ENCODE results near the gene LMF1.
A peak's percentile ranks its signal among the peaks of the same experiment; 100 is the strongest.

LMF1 gene

DNA sequence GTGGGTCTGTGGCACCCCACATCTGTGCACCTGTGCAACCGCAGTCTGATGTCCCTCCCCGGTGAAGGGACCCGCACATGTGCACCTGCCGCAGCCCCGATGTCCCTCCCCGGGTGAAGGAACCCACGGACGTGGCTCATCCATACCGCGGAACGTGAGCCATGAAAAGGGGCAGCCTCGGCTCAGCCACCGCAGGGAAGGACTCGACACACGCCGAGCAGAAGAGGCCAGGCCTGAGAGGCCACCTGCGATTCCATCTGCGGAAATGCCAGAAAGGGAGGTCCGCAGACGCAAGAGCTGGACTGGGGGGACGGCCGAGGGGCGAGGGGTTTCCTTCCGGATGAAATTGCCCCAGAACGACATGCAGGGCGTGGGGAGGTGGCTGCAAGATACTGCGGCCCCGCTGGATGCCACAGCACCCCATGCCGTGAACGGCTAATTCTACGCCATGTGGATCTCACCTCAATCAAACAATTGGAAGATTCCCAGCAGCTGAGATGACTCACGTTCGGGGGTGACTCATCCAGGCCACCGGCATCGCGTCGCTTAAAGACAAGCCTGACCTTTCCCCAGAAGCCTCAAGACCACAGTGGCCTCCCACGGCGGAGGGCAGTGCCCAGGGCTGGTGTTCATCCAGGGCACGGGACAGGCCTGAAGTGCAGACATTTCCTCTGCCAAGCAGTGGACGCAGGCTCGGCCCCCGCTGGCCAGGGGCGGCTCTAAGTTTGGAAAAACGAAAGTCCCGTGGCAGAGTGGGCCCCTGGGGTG, 31.8 kb upstream of the LMF1 start:
- DNase-seq: peak; percentile 44

DNA sequence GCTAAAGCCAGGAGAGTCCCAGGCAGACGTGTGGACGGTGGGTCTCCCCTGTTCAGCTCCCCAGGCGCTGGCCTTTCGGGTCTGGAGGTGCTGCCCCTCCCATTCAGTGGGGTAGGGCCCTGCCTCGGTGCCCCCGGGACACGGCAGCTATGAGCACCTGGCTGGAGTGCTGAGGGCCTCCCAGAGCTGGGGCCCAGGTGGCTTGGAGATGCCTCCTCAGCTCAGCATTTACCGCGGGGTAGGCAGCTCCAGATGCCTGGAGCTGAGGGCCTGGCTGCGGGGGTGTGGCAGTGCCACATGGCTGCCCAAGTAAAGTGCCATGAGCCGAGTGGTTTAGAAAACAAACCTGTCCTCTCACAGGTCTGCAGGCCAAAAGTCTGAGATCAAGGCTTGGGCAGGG, 30.3 kb upstream of the LMF1 start:
- DNase-seq: no peak

DNA sequence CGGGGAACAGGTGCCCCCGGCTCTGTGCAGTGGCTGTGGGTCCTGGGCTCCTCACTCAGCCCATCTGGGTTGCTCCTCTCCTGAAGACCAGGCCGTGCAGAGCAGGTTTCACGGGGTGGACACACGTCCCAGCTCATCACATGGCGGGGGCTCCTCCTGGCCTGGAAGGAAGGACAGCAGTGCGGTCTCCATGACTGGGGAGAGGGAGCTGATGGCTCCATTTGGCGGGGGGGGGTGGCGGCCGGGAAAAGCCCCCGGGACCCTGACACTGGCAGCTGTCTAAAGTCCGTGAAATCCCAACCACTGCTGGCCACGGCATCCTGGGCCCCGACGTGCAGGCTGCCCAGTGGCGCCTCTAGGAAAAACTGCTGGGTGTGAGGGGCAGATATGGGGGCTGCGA, 29.8 kb upstream of the LMF1 start:
- DNase-seq: no peak

DNA sequence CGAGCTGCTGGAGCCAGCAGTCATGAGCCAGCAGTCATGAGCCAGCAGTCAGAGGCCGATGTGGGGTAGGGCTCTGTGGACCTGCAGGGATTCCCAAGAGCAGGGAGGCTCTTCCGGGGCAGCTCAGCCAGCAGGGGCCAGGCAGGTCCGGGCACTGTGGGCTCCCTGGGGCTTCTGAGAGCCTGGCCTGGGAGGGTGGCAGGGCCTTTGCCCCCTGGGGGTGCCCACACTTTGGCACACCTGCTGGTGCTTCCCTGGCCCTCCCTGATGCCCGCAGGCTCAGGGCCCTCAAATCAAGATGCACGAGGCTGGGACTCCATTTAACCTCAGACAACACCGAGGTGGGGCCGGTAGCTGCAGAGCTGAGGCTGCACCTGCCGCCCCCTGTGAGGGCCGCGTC, 28.9 kb upstream of the LMF1 start:
- DNase-seq: no peak

DNA sequence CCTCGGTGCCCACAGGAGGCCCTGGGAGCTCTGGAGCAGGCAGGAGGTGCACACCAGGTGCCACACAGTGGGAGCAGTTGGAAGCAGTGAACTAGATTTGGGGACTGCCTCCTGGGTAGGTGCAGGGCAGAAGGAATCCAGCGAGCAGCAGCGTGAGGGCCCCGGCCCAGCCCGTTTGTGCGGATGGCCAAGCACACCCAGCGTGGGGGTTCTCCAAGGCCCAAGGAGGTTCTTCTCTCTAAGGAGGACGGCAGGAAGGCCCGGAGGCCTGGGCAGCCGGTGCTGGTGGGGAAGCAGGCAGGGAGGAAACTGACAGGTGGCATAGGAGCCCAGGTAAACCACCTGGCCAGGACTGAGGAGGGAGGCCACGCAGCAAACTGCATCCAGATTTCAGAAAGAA, 27.8 kb upstream of the LMF1 start:
- no peak for DNase-seq

DNA sequence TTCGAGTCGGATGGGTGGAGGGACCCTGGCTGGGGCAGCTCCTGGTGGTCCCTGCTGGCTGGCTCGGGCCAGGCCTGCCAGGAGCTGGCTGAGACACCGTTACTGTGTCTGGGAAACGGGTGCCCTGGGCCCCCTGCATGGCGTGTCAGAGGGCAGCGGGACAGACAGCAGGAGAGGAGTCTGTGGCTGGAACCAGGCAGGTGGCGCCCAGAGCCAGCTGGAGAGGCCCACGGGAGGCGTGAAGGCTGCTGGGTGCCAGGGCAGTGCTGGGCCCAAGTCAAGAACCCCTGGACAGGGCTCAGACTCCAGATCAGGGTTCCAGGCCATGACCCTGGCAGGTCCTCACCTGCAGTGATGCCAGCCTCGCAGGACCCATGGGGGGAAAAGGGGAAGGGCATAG, 27.4 kb upstream of the LMF1 start:
- no peak for DNase-seq

DNA sequence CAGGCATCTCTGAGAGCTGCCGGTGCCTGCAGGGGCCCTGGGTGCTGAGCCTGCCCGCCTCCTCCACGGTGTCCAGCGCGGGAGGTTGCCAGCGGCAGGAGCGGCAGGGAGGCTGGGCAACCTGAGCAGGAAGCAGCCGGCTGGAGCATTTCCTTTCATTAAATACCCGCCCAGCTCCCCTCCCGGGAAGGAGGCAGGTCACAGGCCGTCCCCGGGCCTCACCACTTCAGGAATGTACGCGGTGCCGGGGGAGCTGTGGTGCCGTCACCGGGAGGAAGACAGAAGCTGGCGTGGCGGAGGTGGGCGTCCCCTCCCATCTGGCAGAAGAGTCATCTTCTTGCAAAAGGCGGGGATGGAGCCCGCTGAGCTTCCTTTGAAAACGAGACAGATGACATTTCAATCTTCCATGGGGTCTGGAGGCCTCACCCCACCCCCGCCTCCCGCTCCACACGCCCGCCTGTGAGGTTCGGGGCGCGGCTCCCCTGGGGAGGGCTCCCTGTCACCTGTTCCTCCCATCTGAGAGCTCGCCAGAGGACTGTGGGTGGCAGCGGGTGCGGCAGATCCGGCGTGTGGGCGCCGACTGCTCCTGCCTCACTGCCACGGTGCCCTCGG, 26.8 kb upstream of the LMF1 start:
- peak; percentile 62 for DNase-seq

DNA sequence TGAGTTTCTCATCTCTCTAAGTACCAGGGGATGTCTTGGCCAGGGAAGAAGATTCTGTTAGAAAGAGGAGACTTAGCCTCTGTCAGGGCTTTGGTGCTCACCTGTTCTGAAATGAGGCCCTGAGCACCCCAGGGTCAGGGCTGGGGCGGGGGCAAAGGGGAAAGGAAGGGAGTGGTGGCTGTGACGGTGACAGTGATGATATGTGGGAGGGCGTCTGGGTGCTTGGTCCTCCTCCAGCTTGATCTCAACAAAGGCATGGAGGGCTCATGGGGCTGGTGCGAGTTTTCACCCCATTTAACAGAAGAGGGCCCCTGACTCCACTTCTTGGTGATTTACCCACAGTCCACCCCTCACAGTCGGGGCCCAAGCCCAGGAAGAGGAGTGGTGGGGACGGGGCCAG, 25.9 kb upstream of the LMF1 start:
- DNase-seq: peak; percentile 47

DNA sequence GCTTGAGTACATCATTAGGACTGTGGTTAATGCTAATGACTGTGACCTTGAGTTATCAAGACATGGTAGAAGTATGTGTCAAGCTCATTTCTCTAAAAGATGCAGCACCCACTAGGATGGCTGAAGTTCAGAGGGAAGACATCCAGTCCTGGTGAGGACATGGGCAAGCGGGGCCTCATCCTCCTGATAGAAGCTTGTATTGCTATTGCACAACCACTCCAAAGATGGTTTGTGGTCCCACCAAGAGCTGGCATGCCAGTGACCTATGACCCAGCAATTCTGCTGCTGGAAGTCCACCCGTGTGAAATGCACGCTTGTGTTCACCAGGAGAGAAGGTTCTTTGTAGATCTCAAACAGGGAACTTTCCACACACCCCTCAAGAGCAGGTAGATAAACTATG, 25.0 kb upstream of the LMF1 start:
- DNase-seq: no peak

DNA sequence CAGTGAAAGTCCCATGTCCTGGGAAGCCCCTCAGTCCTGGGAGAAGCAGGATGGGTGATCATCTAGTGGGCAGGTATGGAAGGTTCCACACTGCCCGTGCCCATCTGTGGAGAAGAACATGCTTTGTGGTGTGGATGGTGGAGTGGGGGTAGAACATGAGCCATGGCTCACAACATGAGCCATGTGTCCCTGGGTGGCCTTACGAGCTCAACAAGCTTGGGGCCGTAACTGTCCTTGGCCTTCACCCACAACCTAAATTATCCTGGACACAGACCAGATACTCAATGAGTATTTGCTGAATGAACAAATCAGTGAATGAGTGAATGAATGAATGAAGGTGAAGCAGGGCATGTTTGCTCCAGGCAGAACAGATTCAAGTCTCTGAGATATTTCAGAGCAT, 24.3 kb upstream of the LMF1 start:
- DNase-seq: no peak

DNA sequence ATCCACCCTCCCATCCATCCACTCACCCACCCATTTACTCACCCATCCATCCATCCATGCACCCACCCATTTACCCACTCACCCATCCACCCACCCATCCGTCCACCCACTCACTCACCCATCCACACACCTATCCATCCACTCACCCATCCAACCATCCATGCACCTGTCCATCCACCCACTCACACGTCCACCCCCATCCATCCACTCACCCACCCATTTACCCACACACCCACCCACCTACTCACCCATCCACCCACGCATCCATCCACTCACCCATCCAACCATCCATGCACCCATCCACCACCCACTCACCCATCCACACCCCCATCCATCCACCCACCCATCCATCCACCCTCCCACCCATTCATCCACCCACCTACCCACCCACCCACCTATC, 22.9 kb upstream of the LMF1 start:
- no peak for DNase-seq

DNA sequence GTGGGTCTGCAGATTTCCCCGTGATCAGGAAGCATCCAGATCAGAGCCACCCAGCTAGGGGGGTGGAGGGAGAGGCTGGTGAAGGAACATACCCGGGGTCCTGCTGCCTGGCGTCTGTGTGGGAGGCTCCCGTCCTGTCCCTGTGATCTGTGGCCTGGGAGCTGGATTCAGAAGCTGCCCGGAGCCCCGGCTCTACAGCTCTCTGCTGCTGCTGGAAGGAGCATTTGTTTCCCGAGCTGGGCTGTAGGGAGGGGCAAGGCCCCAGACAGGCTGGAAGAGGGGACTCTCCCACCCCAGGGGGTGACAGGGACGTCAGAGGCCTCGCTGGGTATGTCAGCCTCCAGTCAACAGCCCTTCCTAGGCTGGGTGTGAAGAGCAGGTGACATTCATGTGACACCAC, 21.0 kb upstream of the LMF1 start:
- DNase-seq: no peak

DNA sequence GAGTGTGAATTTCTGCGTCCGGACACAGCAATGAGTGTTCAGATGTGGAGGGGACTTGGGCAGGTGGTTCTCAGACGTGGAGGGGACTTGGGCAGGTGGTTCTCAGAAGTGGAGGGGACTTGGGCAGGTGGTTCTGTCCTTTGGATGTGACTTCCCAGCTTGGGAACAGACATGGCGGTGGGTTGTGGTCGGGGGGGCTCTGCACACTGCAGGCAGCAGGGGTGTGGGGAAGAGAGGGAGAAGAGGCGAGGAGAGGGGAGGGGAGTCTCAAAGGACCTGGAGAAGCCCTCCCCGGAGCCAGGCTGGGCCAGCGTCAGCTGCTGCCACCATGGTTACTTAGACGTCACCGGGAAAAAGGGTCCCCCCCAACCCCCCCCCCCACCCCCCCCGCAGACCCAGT, 20.6 kb upstream of the LMF1 start:
- no peak for DNase-seq

DNA sequence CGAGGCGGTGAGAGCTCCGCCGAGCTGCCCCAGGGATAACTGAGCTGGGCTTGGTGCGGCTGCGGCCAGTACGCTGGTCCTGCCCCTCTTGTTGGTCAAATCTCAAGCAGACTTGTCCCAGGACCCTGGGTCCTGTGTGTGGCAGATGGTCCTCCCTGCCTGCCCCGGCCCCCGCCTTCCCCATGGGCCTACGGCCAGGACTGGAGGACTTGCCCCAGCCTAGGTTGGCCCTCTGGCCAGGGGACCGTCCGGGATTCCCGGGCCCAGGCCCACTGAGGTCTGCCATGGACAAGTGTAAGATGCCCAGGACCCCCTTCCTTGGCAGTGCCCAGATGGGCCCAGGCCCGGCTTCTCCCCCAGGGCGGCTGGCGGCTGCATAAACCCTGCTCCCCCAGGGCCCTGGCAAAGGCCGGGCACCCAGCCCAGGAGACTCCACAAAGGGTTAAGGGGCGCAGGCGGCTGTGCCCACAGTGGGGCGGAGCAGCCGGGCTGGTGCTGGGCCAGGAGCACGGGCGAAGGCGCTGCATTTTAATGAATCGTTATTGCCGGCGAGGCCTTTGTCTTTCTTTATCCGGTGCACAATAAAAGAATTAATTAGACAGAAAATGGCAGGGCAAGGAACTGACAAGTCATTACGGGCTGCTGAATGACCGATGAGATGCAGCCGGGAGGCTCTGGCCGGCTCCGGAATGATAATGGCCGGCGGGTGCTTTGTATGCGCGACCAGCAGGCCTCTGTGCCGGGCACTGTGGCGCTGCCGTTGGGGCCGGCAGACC, 19.9 kb upstream of the LMF1 start:
- no peak for DNase-seq

DNA sequence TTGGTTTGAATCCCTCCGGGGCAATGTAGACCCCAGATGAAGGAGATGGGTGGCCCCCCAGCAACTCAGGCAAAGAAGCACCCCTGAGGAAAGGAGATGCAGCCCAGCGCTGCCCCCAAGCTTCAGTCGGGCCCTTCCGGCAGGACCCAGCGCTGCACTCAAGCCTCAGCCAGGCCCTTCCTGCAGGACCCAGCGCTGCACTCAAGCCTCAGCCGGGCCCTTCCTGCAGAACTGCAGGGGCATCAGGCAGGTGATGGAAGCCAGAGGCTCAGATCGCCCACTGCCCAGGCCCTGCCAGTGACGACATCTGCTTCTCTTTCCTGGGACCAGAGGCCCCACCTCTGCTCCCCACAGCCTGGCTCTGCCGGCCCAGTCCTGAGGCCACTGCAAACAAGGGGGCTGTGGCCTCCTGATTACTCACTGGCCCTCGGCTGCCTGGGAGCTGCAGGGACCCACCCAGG, 18.6 kb upstream of the LMF1 start:
- no peak for DNase-seq

DNA sequence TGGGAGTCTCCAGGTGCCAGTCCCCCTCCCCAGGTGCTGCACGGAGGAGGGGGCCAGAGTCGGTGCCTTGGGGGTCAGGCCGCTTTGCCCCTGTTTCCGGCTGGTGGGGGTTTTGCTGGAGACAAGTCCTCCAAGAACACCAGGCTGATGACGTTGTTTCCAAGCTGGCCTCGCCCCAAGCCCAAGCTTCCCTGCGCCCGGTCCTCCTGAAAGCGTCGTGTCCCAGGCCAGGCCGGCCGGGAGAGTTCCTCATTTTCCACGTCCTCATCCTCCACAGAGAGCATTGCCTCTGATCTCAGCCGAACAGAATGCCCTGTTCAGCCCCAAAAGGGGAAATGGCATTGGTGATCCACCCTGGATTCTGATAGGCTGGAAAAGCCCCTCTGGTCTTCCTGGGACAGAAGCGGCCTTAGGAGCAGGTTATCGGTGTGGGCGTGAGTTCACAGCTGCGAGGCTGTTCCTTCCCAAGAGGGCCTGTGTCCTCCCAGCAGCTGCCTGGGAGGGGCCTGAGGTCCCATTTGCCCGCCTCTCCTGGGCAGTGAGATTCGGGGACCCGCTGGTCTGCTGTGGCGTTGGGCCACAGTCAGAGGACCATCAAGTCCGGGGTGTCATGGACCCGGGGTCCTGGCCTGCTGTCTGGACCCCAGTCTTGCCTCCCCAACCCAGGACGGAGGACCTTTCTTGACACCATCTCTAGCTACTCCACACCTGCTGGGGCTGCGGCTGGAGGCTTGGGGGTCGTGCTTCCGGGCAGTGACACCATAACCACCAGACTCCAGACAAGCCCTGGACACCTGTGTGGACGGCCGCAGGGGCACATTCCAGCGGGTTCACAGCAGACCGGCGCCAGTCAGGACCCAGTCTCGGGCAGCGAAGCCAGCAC, 17.9 kb upstream of the LMF1 start:
- DNase-seq: no peak

DNA sequence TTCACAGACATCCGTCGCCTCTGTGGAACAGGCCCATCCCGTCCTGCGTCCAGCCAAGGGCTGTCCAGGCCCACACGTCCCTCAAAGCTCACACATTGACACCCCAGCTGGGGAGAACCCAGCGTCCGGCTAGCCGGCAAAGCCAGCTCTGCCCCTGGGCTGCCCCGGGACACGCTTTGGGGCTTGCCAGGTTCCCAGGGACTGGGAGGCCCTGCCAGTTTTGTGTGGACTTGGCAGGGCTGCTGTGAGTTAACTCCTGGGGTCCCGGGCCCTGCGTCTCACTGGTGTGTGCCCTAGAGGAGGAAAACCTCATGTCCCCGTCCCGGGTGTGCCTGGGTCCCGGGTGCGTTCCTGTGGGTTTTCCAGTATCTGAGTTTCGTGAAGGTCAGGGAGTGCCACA, 17.1 kb upstream of the LMF1 start:
- no peak for DNase-seq

DNA sequence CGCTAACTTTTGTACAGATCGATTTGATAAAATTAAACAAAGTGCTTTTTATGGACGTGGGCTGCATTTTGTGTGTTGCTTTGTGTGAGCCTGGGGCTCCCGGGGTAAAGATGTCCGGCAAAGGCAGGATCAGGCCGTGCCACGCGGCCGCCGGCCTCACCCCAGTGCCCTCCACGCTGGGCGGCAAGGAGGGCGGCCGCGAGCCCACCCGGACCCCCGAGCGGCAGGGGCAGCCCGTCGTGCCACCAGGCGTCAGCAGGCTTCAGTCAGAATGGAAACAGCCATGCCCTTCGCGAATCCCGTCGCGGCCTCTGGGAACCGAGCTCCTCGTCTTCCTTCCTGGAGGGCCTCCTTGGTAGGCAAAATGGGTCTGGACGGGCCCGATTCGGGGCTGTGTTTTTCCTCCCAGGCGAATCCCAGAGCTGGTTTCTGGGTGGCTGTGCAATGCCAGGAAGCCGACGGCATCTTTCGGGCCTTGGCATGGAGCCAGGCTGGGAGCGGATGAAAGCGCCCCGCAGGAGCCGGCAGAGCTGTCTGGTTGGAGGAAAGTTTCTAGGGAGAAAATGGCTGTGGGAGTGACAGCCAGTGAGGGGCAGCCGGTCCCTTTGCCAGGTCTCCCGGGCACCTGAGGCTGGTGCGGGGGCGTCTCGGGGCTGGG, 16.3 kb upstream of the LMF1 start:
- no peak for DNase-seq

DNA sequence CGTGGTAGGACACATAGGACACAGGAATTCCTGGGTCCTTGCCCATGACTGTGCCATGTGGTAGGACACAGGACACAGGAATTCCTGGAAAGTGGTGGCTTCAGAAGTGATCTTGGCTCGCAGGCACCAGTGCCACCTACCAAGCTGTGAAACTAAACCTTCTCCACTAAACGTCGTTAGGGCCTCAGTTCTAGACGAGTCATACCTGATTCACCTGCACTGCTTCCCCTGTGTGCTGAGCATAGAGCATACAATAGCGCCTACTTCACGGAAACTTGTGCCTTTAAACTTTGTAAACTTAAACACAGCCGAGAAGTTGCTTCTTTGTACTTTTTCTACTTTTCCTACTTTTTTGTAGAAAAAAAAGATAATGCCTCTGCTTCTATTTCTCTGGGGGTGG, 15.6 kb upstream of the LMF1 start:
- DNase-seq: no peak

DNA sequence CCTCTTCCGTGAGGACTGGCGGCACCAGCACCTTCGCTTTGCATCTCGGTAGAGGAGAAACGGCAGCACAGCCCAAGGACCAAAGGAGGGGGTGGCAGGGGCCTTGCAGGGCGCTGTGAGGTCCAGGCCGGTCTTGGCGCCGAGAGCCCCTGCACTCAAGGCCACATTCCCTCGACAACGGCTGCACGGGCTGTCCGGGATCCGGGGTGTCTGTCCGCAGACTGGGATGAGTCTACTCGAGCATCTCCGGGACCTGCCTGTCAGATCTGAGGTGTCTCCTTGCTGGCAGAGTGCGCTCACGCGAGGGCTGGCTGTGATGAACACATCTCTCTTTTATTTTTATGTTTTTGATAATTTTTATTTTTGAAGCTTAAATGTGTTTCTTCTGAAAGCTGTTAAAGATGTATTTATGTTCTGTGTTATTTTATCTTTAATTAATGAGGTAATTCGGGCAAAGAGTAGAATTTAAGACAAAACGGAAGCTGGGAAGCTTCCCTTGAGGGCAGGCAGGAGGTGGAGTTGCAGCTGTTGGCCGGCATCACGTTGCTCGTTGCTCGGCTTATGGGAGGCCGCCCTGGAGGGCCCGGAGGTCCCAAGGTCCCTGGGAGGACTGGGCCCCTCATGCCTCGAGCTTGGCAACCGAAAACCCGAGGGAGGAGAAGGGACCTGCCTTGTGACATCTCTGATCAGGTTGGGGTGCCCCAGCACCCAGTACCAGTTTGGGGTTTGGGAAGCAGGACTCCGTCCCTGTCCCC, 15.0 kb upstream of the LMF1 start:
- DNase-seq: no peak

DNA sequence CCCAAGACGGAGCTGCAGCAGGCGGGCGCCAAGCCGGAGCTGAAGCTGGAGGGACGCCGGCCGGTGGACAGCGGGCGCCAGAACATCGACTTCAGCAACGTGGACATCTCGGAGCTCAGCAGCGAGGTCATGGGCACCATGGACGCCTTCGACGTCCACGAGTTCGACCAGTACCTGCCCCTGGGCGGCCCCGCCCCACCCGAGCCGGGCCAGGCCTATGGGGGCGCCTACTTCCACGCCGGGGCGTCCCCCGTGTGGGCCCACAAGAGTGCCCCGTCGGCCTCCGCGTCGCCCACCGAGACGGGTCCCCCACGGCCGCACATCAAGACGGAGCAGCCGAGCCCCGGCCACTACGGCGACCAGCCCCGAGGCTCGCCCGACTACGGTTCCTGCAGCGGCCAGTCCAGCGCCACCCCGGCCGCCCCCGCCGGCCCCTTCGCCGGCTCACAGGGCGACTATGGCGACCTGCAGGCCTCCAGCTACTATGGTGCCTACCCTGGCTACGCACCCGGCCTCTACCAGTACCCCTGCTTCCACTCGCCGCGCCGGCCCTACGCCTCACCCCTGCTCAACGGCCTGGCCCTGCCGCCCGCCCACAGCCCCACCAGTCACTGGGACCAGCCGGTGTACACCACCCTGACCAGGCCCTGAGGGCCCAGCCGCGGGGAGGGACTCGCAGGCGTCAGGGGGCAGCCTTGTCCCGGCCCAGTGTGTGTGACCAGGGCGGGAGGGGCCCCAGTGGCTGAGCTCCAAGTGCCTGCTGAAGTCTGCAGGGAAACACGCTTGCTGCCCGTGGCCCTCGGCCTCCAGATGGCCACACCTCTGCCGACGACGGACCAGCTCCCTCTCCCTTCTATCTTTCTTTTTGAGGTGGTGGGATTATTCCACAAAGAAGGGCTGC, 14.2 kb upstream of the LMF1 start:
- DNase-seq: no peak

Data from CD4-positive, alpha-beta T cell treated with Interleukin-10 for 1 hour (primary cell).